SU-DHL-6 (cell line): ENCODE results near the gene CELF5.

Experiments used
- EZH2phosphoT487 ChIP-seq: fragments of 200-600 bp; sonication (generic), shearing (Covaris generic); conservative IDR thresholded peaks from 2 replicates; pipeline ENCODE4 v1.6.1; 2018; ENCODE audit warnings: mild to moderate bottlenecking, antibody characterized with exemption, low read length, moderate library complexity, mixed read lengths
- TF ChIP-seq, protein P1 (sequence below): fragments of 200-600 bp; sonication (generic); IDR thresholded peaks from one replicate; pipeline ENCODE4 v1.5.1; 2017; ENCODE audit warnings: antibody characterized with exemption, mild to moderate bottlenecking, low read length, moderate library complexity; ENCODE audit not compliant: insufficient read depth, poor library complexity, severe bottlenecking

DNA sequence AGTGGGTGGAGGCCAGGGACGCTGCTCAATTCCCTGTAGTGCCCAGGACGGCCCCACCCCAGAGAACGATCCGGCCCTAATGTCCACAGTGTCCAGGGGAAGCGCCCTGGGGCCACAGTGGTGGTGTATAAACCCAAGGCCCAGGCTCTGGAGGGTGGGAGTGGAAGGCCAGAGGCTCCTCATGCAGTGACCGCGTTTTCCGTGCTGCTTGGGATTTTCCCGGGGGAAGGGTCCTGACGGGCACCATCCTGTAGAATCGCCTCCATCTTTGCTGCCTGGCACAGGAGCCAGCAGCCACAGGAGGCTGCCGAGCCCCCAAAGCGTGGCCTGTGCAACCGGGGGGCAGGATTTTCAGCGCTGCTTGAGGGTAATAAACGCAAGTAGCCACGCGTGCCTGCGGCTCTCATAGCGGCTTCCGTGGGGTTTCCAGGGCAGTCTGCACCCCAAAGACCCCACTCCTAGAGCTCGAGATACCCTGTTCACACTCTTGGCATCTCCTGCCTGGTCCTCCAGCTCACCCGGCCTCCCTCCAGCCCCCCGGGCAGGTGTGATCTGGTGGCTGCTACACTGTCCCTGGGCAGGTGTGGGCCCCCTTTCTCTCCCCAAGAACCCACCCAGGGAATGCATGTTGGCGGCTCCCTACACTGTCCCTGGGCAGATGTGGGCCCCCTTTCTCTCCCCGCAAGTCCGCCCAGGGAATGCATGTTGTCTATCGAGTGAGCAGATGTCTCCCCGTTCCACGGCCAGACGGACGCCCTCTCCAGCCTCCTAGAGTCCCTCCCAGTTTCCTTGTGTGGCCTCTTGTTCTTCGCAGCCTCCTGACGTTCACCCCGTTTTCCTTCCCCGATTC is 36.6 kb upstream of the CELF5 start:
- TF ChIP-seq, protein P1, sequence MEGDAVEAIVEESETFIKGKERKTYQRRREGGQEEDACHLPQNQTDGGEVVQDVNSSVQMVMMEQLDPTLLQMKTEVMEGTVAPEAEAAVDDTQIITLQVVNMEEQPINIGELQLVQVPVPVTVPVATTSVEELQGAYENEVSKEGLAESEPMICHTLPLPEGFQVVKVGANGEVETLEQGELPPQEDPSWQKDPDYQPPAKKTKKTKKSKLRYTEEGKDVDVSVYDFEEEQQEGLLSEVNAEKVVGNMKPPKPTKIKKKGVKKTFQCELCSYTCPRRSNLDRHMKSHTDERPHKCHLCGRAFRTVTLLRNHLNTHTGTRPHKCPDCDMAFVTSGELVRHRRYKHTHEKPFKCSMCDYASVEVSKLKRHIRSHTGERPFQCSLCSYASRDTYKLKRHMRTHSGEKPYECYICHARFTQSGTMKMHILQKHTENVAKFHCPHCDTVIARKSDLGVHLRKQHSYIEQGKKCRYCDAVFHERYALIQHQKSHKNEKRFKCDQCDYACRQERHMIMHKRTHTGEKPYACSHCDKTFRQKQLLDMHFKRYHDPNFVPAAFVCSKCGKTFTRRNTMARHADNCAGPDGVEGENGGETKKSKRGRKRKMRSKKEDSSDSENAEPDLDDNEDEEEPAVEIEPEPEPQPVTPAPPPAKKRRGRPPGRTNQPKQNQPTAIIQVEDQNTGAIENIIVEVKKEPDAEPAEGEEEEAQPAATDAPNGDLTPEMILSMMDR = no peak
- TF ChIP-seq EZH2phosphoT487 = no peak
